SJSA1 (cell line): Measurements from ENCODE around the gene SLC22A17. TPM values are rescaled to one million over a fixed set of nuclear protein-coding genes. Genes with fewer than 3 reads are reported as not detected.
"Not testable (repeated sequence)": the region's sequence is repeated elsewhere in the genome, so short reads cannot be mapped to it uniquely, and the experiment has no call there.

Experiments used
- DNase-seq, 2 experiments: peaks; one replicate each; pipeline ENCODE4 v3.0.0-alpha.2; 2015 to 2020; ENCODE audit warnings: low spot score in 2 of 2, low read depth in 1 of 2
- H3K27ac ChIP-seq: fragments of 250-450 bp; sonication (Bioruptor Pico); 2 replicates; pipeline ENCODE4 v1.5.1; 2020; ENCODE audit warnings: mild to moderate bottlenecking, moderate library complexity
- H3K27me3 ChIP-seq: fragments of 250-450 bp; sonication (Bioruptor Pico); replicated peaks from 2 replicates; pipeline ENCODE4 v1.5.1; 2020; ENCODE audit warnings: mild to moderate bottlenecking, moderate library complexity
- H3K36me3 ChIP-seq: fragments of 250-450 bp; sonication (Bioruptor Pico); 2 replicates; pipeline ENCODE4 v1.5.1; 2020; ENCODE audit warnings: mild to moderate bottlenecking
- H3K4me1 ChIP-seq: fragments of 250-450 bp; sonication (Bioruptor Pico); replicated peaks from 2 replicates; pipeline ENCODE4 v1.6.1; 2021; ENCODE audit warnings: mild to moderate bottlenecking
- H3K4me3 ChIP-seq: fragments of 250-450 bp; sonication (Bioruptor Pico); 2 replicates; pipeline ENCODE4 v1.5.1; 2020; ENCODE audit warnings: mild to moderate bottlenecking
- H3K9me3 ChIP-seq: fragments of 250-450 bp; sonication (Bioruptor Pico); replicated peaks from 2 replicates; pipeline ENCODE4 v1.5.1; 2020; ENCODE audit warnings: mild to moderate bottlenecking
- total RNA-seq: library from RNA; depleted of rRNA; stranded (reverse); fragments of >200 nt; shearing (Covaris generic); gene quantifications from 2 replicates; pipeline ENCODE4 v1.2.3, GENCODE V29; 2014

The SLC22A17 gene
- total RNA-seq, 1 experiment from 2014 or later, result 3.2 TPM

GRCh38 chr14:23349156-23349845 lies 3.4 kb downstream of the SLC22A17 start:
- peaks cover 11% of the 10 kb centered on the region for H3K4me1 ChIP-seq
- no peaks in the 10 kb centered on the region for H3K36me3 ChIP-seq
- no peak overlapping the region for H3K27ac ChIP-seq
- H3K4me3 ChIP-seq, result no peak overlapping the region
- DNase-seq, result no peak
- no peaks in the 10 kb centered on the region for H3K9me3 ChIP-seq
- H3K27me3 ChIP-seq, result peaks cover 35% of the 10 kb centered on the region

GRCh38 chr14:23348297-23348655 lies 4.4 kb downstream of the SLC22A17 start:
- no peak for DNase-seq
- Histone ChIP-seq H3K36me3 (no peaks in the 10 kb centered on the region), H3K27me3 (peaks cover 28% of the 10 kb centered on the region), H3K4me1 (peaks cover 11% of the 10 kb centered on the region), H3K4me3 (no peak overlapping the region), H3K9me3 (no peaks in the 10 kb centered on the region), H3K27ac (no peak overlapping the region)

- Histone ChIP-seq H3K4me3 (no peak overlapping the region), H3K27me3 (peaks cover 22% of the 10 kb centered on the region), H3K9me3 (no peaks in the 10 kb centered on the region), H3K27ac (no peak overlapping the region), H3K4me1 (peaks cover 9% of the 10 kb centered on the region), H3K36me3 (no peaks in the 10 kb centered on the region)
- DNase-seq, result no peak
Measured at GRCh38 chr14:23347406-23348296, 5.0 kb downstream of the SLC22A17 start.

- Histone ChIP-seq H3K27me3 (peaks cover 14% of the 10 kb centered on the region), H3K9me3 (no peaks in the 10 kb centered on the region), H3K27ac (no peak overlapping the region), H3K4me1 (peaks cover under 1% of the 10 kb centered on the region), H3K4me3 (no peak overlapping the region), H3K36me3 (no peaks in the 10 kb centered on the region)
- DNase-seq, result no peak
Measured at GRCh38 chr14:23346693-23347405, 5.8 kb downstream of the SLC22A17 start.

GRCh38 chr14:23345987-23346692 lies 6.5 kb downstream of the SLC22A17 start:
- Histone ChIP-seq H3K27me3 (peaks cover 8% of the 10 kb centered on the region; the same call in 1 of the 2 replicates), H3K9me3 (no peaks in the 10 kb centered on the region)

GRCh38 chr14:23344481-23344880 lies 8.2 kb downstream of the SLC22A17 start:
- H3K27ac ChIP-seq, result no peak overlapping the region
- no peaks in the 10 kb centered on the region for H3K4me1 ChIP-seq
- H3K36me3 ChIP-seq, result no peaks in the 10 kb centered on the region
- H3K27me3 ChIP-seq, result peaks cover 8% of the 10 kb centered on the region; the same call in 1 of the 2 replicates
- no peak for DNase-seq
- H3K4me3 ChIP-seq, result no peak overlapping the region
- no peaks in the 10 kb centered on the region for H3K9me3 ChIP-seq

More at GRCh38 chr14:23345987-23346692, 6.5 kb downstream of the SLC22A17 start:
- H3K4me3 ChIP-seq, result no peak overlapping the region
- H3K27ac ChIP-seq, result no peak overlapping the region
- no peaks in the 10 kb centered on the region for H3K36me3 ChIP-seq
- H3K4me1 ChIP-seq, result no peaks in the 10 kb centered on the region
- DNase-seq, result no peak

GRCh38 chr14:23339506-23340268 lies 13.0 kb downstream of the SLC22A17 start:
- H3K9me3 ChIP-seq, result no peaks in the 10 kb centered on the region
- H3K27me3 ChIP-seq, result peaks cover 3% of the 10 kb centered on the region; the same call in 1 of the 2 replicates
- no peak overlapping the region for H3K4me3 ChIP-seq
- H3K27ac ChIP-seq, result no peak overlapping the region
- H3K36me3 ChIP-seq, result no peaks in the 10 kb centered on the region
- no peak for DNase-seq
- H3K4me1 ChIP-seq, result no peaks in the 10 kb centered on the region

- Histone ChIP-seq H3K9me3 (no peaks in the 10 kb centered on the region), H3K4me1 (no peaks in the 10 kb centered on the region), H3K36me3 (no peaks in the 10 kb centered on the region), H3K27me3 (0 out of 2 replicates have a peak, but pooled peaks cover 4% of the 10 kb centered on the region), H3K27ac (no peak overlapping the region), H3K4me3 (no peak overlapping the region)
- DNase-seq, result no peak
Measured at GRCh38 chr14:23335623-23336022, 17.1 kb downstream of the SLC22A17 start.

- DNase-seq, result peak in 1 of 2 experiments; percentile 30
- no peaks in the 10 kb centered on the region for H3K9me3 ChIP-seq
- no peak overlapping the region for H3K4me3 ChIP-seq
- 0 out of 2 replicates have a peak, but pooled peaks cover 4% of the 10 kb centered on the region for H3K27me3 ChIP-seq
- no peaks in the 10 kb centered on the region for H3K4me1 ChIP-seq
- peaks cover 23% of the 10 kb centered on the region for H3K36me3 ChIP-seq
- H3K27ac ChIP-seq, result no peak overlapping the region
Measured at GRCh38 chr14:23327947-23328744, 24.5 kb downstream of the SLC22A17 start.

GRCh38 chr14:23326491-23327332 lies 26.0 kb downstream of the SLC22A17 start:
- Histone ChIP-seq H3K27me3 (0 out of 2 replicates have a peak, but pooled peaks cover 4% of the 10 kb centered on the region), H3K4me3 (no peak overlapping the region), H3K36me3 (peaks cover 37% of the 10 kb centered on the region), H3K9me3 (no peaks in the 10 kb centered on the region), H3K27ac (no peak overlapping the region), H3K4me1 (peaks cover 7% of the 10 kb centered on the region)
- DNase-seq, result no peak

- DNase-seq, H3K4me3 ChIP-seq: not testable (repeated sequence)
Measured at GRCh38 chr14:23325746-23326145, 26.9 kb downstream of the SLC22A17 start.

More at GRCh38 chr14:23325746-23326145, 26.9 kb downstream of the SLC22A17 start:
- not testable (repeated sequence) for H3K27ac ChIP-seq, H3K4me1 ChIP-seq, H3K27me3 ChIP-seq, H3K9me3 ChIP-seq
- peaks cover 37% of the 10 kb centered on the region for H3K36me3 ChIP-seq
